OCI-LY1 (cell line): ENCODE data around the gene LTA4H.

Experiments used
- H2AFZ ChIP-seq: fragments of 200-600 bp; sonication (generic), shearing (Covaris generic); 2 replicates; pipeline ENCODE4 v1.6.0; 2014; ENCODE audit warnings: antibody characterized with exemption, mild to moderate bottlenecking, low read length
- H3F3A ChIP-seq: fragments of 200-600 bp; sonication (generic), shearing (Covaris generic); 2 replicates; pipeline ENCODE4 v1.6.0; 2014; ENCODE audit warnings: mild to moderate bottlenecking, antibody characterized with exemption, low read length, moderate library complexity; ENCODE audit not compliant: insufficient read depth
- H3K27ac ChIP-seq: fragments of 200-600 bp; sonication (generic); 2 replicates; pipeline ENCODE4 v1.5.1; 2014; ENCODE audit warnings: low read length, mixed run types, mild to moderate bottlenecking, low read depth; ENCODE audit not compliant: poor library complexity, severe bottlenecking
- H3K27me3 ChIP-seq: fragments of 200-600 bp; sonication (generic); 2 replicates; pipeline ENCODE4 v1.6.0; 2014; ENCODE audit warnings: antibody characterized with exemption, mild to moderate bottlenecking, low read length, moderate library complexity; ENCODE audit not compliant: insufficient read depth
- H3K36me3 ChIP-seq: fragments of 200-600 bp; sonication (generic); 2 replicates; pipeline ENCODE4 v1.6.1; 2014; ENCODE audit warnings: mild to moderate bottlenecking, antibody characterized with exemption, low read length, moderate library complexity, mixed read lengths; ENCODE audit not compliant: insufficient read depth
- H3K4me1 ChIP-seq: fragments of 200-600 bp; sonication (generic); 2 replicates; pipeline ENCODE4 v1.5.1; 2014; ENCODE audit warnings: mild to moderate bottlenecking, low read length, moderate library complexity; ENCODE audit not compliant: insufficient read depth, severe bottlenecking
- H3K4me2 ChIP-seq: fragments of 200-600 bp; sonication (generic), shearing (Covaris generic); 2 replicates; pipeline ENCODE4 v1.6.1; 2014; ENCODE audit warnings: low read length
- H3K4me3 ChIP-seq: fragments of 200-600 bp; sonication (generic); 2 replicates; pipeline ENCODE4 v1.5.1; 2014; ENCODE audit warnings: low read length, low read depth, mild to moderate bottlenecking, mixed read lengths; ENCODE audit not compliant: poor library complexity, severe bottlenecking
- H3K79me2 ChIP-seq: fragments of 200-600 bp; shearing (Covaris generic); 2 replicates; pipeline ENCODE4 v1.6.1; 2016; ENCODE audit warnings: mixed run types, low read length, mixed read lengths; ENCODE audit not compliant: insufficient read depth
- H3K9ac ChIP-seq: fragments of 200-600 bp; sonication (generic), shearing (Covaris generic); 2 replicates; pipeline ENCODE4 v1.6.1; 2014; ENCODE audit warnings: mild to moderate bottlenecking, low read length, mixed read lengths
- H3K9me2 ChIP-seq: fragments of 200-600 bp; sonication (generic), shearing (Covaris generic); 2 replicates; pipeline ENCODE4 v1.6.1; 2014; ENCODE audit warnings: low read depth, mild to moderate bottlenecking, low read length, mixed read lengths
- H3K9me3 ChIP-seq: fragments of 200-600 bp; shearing (Covaris generic); 2 replicates; pipeline ENCODE4 v1.6.1; 2014; ENCODE audit warnings: low read length, mixed read lengths
- H4K20me1 ChIP-seq: fragments of 200-600 bp; sonication (generic), shearing (Covaris generic); 2 replicates; pipeline ENCODE4 v1.6.0; 2016; ENCODE audit warnings: mild to moderate bottlenecking, low read length; ENCODE audit not compliant: insufficient read depth
- CTCF ChIP-seq: fragments of 200-600 bp; sonication (generic), shearing (Covaris generic); IDR thresholded peaks from 2 replicates; pipeline ENCODE4 v1.5.1; 2017; ENCODE audit warnings: mild to moderate bottlenecking, antibody characterized with exemption, low read length, moderate library complexity, mixed read lengths
- EZH2 ChIP-seq: fragments of 200-600 bp; sonication (generic), shearing (Covaris generic); IDR thresholded peaks from 2 replicates; pipeline ENCODE4 v1.8.0; 2017; ENCODE audit warnings: borderline replicate concordance, mixed run types, mild to moderate bottlenecking, antibody characterized with exemption, low read length, moderate library complexity, mixed read lengths

Gene LTA4H

GRCh38 chr12:96081596-96081995 is 46.2 kb upstream of the LTA4H start:
- H3K9me2 ChIP-seq, result no peaks in the 10 kb centered on the region
- no peaks in the 10 kb centered on the region for H3K9me3 ChIP-seq
- H3K27ac ChIP-seq, result no peak overlapping the region
- no peak overlapping the region for H3K9ac ChIP-seq
- H3K27me3 ChIP-seq, result no peaks in the 10 kb centered on the region
- H3K4me3 ChIP-seq, result no peak overlapping the region
- no peak overlapping the region for H3K4me2 ChIP-seq
- no peaks in the 10 kb centered on the region for H3K4me1 ChIP-seq
- H3F3A ChIP-seq, result no peaks in the 10 kb centered on the region
- no peak overlapping the region for H2AFZ ChIP-seq
- no peaks in the 10 kb centered on the region for H4K20me1 ChIP-seq
- H3K79me2 ChIP-seq, result no peaks in the 10 kb centered on the region
- no peaks in the 10 kb centered on the region for H3K36me3 ChIP-seq
- TF ChIP-seq EZH2 (no peak), CTCF (no peak)

DNA sequence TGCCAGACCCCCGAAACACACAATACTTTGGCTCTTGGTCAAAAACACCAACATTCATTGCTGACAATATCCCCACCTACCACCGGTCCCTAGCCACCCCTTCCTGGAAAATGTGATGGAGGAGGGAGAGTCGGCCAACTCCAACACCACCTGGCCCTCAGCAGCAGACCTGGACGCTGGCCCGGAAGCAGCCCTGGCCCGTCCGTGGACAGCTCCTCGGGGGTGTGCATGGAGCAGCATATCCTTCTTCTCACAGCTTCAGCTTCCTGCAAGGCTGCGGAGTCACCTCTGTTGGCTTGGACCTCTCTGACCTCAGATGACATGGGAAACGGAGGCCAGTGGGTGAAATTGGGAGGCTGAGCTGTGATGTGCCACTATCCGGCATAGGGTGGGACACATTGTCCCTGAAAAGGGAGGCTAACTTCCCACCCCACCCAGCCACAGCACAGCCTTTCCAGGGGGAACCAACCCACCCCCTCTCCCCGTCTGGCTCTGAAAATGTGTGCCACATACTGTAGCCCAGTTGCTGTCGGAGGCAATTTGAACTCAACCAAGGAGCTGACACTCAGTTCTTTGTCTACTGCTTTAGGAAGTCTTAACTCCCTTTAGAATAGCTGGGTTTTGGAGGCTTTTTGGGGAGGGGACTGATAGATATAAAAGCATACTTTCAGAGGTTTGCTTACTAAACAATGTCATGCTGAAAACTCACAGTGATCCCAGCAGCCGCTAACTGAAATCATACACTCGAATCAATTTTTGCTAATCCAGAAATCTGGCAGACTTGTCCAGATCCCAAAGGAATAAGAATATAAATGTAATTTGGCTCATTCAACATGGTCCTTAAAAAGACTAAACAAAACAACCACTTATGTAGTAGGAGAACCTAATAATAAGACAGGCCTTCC is 43.1 kb upstream of the LTA4H start:
- H4K20me1 ChIP-seq, result no peaks in the 10 kb centered on the region
- H3K9me3 ChIP-seq, result no peaks in the 10 kb centered on the region
- H3K9ac ChIP-seq, result no peak overlapping the region
- no peaks in the 10 kb centered on the region for H3K27me3 ChIP-seq
- no peaks in the 10 kb centered on the region for H3K4me1 ChIP-seq
- H3K9me2 ChIP-seq, result no peaks in the 10 kb centered on the region
- H3K36me3 ChIP-seq, result no peaks in the 10 kb centered on the region
- no peak overlapping the region for H2AFZ ChIP-seq
- TF ChIP-seq CTCF (no peak), EZH2 (no peak)
- no peak overlapping the region for H3K27ac ChIP-seq
- H3F3A ChIP-seq, result no peaks in the 10 kb centered on the region
- H3K79me2 ChIP-seq, result no peaks in the 10 kb centered on the region
- no peak overlapping the region for H3K4me2 ChIP-seq
- no peak overlapping the region for H3K4me3 ChIP-seq

DNA sequence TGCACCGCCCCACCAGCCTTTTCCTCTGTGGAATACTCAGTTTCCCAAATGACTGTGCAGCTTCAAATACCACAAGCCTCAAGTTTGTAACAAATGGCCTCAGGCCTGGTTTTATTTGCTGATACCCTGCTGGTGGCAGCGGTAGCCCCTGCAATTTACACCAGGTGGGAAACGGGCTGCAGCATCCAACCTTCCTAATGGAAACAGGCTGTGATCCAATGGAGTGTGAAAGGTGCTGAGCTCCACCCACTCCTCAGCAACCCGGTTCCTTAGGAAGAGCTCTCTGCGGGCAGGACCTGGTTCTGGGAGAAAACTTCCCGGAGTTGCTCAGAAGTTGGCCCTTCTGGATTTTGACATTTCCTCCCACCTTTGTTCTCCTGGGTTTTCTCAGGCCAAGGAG is 41.7 kb upstream of the LTA4H start:
- TF ChIP-seq EZH2 (no peak), CTCF (no peak)

More for the DNA sequence above, 41.7 kb upstream of the LTA4H start:
- H3K9ac ChIP-seq, result no peak overlapping the region
- H3K9me3 ChIP-seq, result no peaks in the 10 kb centered on the region
- no peaks in the 10 kb centered on the region for H3K27me3 ChIP-seq
- no peaks in the 10 kb centered on the region for H3F3A ChIP-seq
- no peaks in the 10 kb centered on the region for H3K4me1 ChIP-seq
- no peak overlapping the region for H3K4me2 ChIP-seq
- H4K20me1 ChIP-seq, result no peaks in the 10 kb centered on the region
- no peaks in the 10 kb centered on the region for H3K9me2 ChIP-seq
- H2AFZ ChIP-seq, result no peak overlapping the region
- no peak overlapping the region for H3K27ac ChIP-seq
- no peaks in the 10 kb centered on the region for H3K79me2 ChIP-seq
- no peak overlapping the region for H3K4me3 ChIP-seq
- no peaks in the 10 kb centered on the region for H3K36me3 ChIP-seq
